PC-9 (cell line): ENCODE data around the gene PTPRO.

ENCODE experiments used
- EZH2 ChIP-seq: fragments of 200-600 bp; sonication (generic); IDR thresholded peaks from 2 replicates; pipeline ENCODE4 v1.8.0; 2017; ENCODE audit warnings: antibody characterized with exemption, low read depth
- TF ChIP-seq, protein P1 (sequence below): fragments of 200-600 bp; sonication (generic); conservative IDR thresholded peaks from 2 replicates; pipeline ENCODE4 v1.6.1; 2017; ENCODE audit warnings: mixed run types, antibody characterized with exemption, mild to moderate bottlenecking, moderate library complexity

DNA sequence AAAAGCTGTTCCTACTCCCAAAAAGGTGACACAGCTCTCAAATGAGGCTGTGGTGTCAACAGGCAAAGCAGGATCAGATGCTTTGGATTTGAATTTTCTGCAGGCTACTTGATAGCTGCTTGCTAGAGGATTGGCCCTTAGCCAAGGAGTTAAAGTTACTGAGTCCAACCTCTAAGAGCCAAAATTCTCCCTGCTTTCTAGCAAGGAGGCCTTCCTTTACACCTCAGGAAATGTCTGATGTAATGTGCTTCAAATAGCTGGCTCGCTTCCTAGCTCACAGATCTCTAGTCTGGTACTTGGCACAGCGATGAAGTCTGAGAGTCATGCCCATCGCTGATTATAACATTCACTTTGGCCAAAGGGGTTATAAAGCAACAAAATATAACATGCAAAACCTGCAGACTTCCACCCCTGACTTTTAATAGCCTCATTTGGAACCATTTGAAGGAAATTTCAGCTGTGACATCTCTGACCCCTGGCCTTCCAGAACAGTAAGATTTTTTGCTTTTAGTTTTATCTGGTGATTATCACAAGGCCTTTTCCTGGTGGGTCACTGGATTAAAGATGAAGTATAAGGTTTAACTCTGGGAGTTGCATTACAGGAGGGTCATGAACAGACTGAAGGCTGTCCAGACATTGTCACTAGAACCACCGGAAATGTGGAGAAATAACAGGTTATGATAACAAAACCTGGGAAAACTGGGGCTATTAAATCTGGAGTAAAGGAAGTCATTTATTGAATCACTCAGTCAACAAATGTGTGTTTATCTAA lies 277.1 kb downstream of the PTPRO start:
- TF ChIP-seq, protein P1, sequence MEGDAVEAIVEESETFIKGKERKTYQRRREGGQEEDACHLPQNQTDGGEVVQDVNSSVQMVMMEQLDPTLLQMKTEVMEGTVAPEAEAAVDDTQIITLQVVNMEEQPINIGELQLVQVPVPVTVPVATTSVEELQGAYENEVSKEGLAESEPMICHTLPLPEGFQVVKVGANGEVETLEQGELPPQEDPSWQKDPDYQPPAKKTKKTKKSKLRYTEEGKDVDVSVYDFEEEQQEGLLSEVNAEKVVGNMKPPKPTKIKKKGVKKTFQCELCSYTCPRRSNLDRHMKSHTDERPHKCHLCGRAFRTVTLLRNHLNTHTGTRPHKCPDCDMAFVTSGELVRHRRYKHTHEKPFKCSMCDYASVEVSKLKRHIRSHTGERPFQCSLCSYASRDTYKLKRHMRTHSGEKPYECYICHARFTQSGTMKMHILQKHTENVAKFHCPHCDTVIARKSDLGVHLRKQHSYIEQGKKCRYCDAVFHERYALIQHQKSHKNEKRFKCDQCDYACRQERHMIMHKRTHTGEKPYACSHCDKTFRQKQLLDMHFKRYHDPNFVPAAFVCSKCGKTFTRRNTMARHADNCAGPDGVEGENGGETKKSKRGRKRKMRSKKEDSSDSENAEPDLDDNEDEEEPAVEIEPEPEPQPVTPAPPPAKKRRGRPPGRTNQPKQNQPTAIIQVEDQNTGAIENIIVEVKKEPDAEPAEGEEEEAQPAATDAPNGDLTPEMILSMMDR, result no peak
- TF ChIP-seq EZH2, result no peak
